Fibroblast of skin of back (primary cell): ENCODE results near the gene TNFSF8.

Experiments
- DNase-seq: peaks from one replicate; pipeline ENCODE4 v3.0.0-alpha.2; 2013

TNFSF8 gene

GRCh38 chr9:114864471-114864870 lies 65.9 kb downstream of the TNFSF8 start:
- DNase-seq: no peak

GRCh38 chr9:114861922-114862605 lies 68.3 kb downstream of the TNFSF8 start:
- no peak for DNase-seq

GRCh38 chr9:114861273-114861672 lies 69.1 kb downstream of the TNFSF8 start:
- DNase-seq: no peak

GRCh38 chr9:114860187-114860586 lies 70.2 kb downstream of the TNFSF8 start:
- DNase-seq: no peak

- DNase-seq: peak; percentile 57
Observed at GRCh38 chr9:114856942-114857315, 73.5 kb downstream of the TNFSF8 start.

GRCh38 chr9:114856215-114856941 lies 74.0 kb downstream of the TNFSF8 start:
- DNase-seq: peak; percentile 95

GRCh38 chr9:114855488-114855887 lies 74.9 kb downstream of the TNFSF8 start:
- peak; percentile 34 for DNase-seq

GRCh38 chr9:114854736-114855355 lies 75.5 kb downstream of the TNFSF8 start:
- DNase-seq: no peak

- no peak for DNase-seq
Observed at GRCh38 chr9:114853071-114853855, 77.1 kb downstream of the TNFSF8 start.

GRCh38 chr9:114852050-114852594 lies 78.3 kb downstream of the TNFSF8 start:
- peak; percentile 60 for DNase-seq

- no peak for DNase-seq
Observed at GRCh38 chr9:114851306-114851705, 79.1 kb downstream of the TNFSF8 start.
